ENCODE data around the gene L3MBTL4.
"Not testable (repeated sequence)": the region's sequence is repeated elsewhere in the genome, so short reads cannot be mapped to it uniquely, and the experiment has no call there.

Gene L3MBTL4

GRCh38 chr18:6259324-6259723 lies 155.4 kb downstream of the L3MBTL4 start:
- not testable (repeated sequence) for H3K9ac ChIP-seq (ENCODE audit: low read depth, low read length); H3K27me3 ChIP-seq (ENCODE audit: control insufficient read depth, insufficient read depth, low read length); H3K36me3 ChIP-seq (ENCODE audit: control insufficient read depth, insufficient read depth, low read length)

GRCh38 chr18:6257950-6258349 lies 156.8 kb downstream of the L3MBTL4 start:
- H3K4me3 ChIP-seq (ENCODE audit: low read depth, low read length): no peak overlapping the region
- no peaks in the 10 kb centered on the region for H3K36me3 ChIP-seq (ENCODE audit: control insufficient read depth, insufficient read depth, low read length)
- H3K4me1 ChIP-seq (ENCODE audit: control insufficient read depth, insufficient read depth, low read length): no peaks in the 10 kb centered on the region
- H3K9ac ChIP-seq (ENCODE audit: low read depth, low read length): no peak overlapping the region
- H3K27me3 ChIP-seq (ENCODE audit: control insufficient read depth, insufficient read depth, low read length): no peaks in the 10 kb centered on the region
- H3K9me3 ChIP-seq (ENCODE audit: control insufficient read depth, insufficient read depth, low read length): no peaks in the 10 kb centered on the region

More at GRCh38 chr18:6259324-6259723, 155.4 kb downstream of the L3MBTL4 start:
- H3K4me3 ChIP-seq (ENCODE audit: low read depth, low read length); H3K9me3 ChIP-seq (ENCODE audit: control insufficient read depth, insufficient read depth, low read length); H3K4me1 ChIP-seq (ENCODE audit: control insufficient read depth, insufficient read depth, low read length): not testable (repeated sequence)

GRCh38 chr18:6256521-6256920 lies 158.2 kb downstream of the L3MBTL4 start:
- no peaks in the 10 kb centered on the region for H3K9me3 ChIP-seq (ENCODE audit: control insufficient read depth, insufficient read depth, low read length)

GRCh38 chr18:6255886-6256285 lies 158.8 kb downstream of the L3MBTL4 start:
- Histone ChIP-seq H3K9ac (ENCODE audit: low read depth, low read length) (no peak overlapping the region), H3K4me1 (ENCODE audit: control insufficient read depth, insufficient read depth, low read length) (no peaks in the 10 kb centered on the region), H3K27me3 (ENCODE audit: control insufficient read depth, insufficient read depth, low read length) (no peaks in the 10 kb centered on the region), H3K36me3 (ENCODE audit: control insufficient read depth, insufficient read depth, low read length) (no peaks in the 10 kb centered on the region), H3K4me3 (ENCODE audit: low read depth, low read length) (no peak overlapping the region), H3K9me3 (ENCODE audit: control insufficient read depth, insufficient read depth, low read length) (no peaks in the 10 kb centered on the region)

More at GRCh38 chr18:6256521-6256920, 158.2 kb downstream of the L3MBTL4 start:
- no peaks in the 10 kb centered on the region for H3K36me3 ChIP-seq (ENCODE audit: control insufficient read depth, insufficient read depth, low read length)
- H3K4me3 ChIP-seq (ENCODE audit: low read depth, low read length): no peak overlapping the region
- no peak overlapping the region for H3K9ac ChIP-seq (ENCODE audit: low read depth, low read length)
- H3K27me3 ChIP-seq (ENCODE audit: control insufficient read depth, insufficient read depth, low read length): no peaks in the 10 kb centered on the region
- H3K4me1 ChIP-seq (ENCODE audit: control insufficient read depth, insufficient read depth, low read length): no peaks in the 10 kb centered on the region

- no peaks in the 10 kb centered on the region for H3K9me3 ChIP-seq (ENCODE audit: control insufficient read depth, insufficient read depth, low read length)
- H3K4me3 ChIP-seq (ENCODE audit: low read depth, low read length): no peak overlapping the region
- no peak overlapping the region for H3K9ac ChIP-seq (ENCODE audit: low read depth, low read length)
- H3K36me3 ChIP-seq (ENCODE audit: control insufficient read depth, insufficient read depth, low read length): no peaks in the 10 kb centered on the region
- H3K4me1 ChIP-seq (ENCODE audit: control insufficient read depth, insufficient read depth, low read length): no peaks in the 10 kb centered on the region
- no peaks in the 10 kb centered on the region for H3K27me3 ChIP-seq (ENCODE audit: control insufficient read depth, insufficient read depth, low read length)
Observed at GRCh38 chr18:6255116-6255705, 159.5 kb downstream of the L3MBTL4 start.

GRCh38 chr18:6254456-6254855 lies 160.3 kb downstream of the L3MBTL4 start:
- no peaks in the 10 kb centered on the region for H3K4me1 ChIP-seq (ENCODE audit: control insufficient read depth, insufficient read depth, low read length)

GRCh38 chr18:6251084-6251483 lies 163.6 kb downstream of the L3MBTL4 start:
- H3K27me3 ChIP-seq (ENCODE audit: control insufficient read depth, insufficient read depth, low read length): no peaks in the 10 kb centered on the region
- no peak overlapping the region for H3K9ac ChIP-seq (ENCODE audit: low read depth, low read length)
- H3K9me3 ChIP-seq (ENCODE audit: control insufficient read depth, insufficient read depth, low read length): no peaks in the 10 kb centered on the region
- no peaks in the 10 kb centered on the region for H3K4me1 ChIP-seq (ENCODE audit: control insufficient read depth, insufficient read depth, low read length)
- H3K4me3 ChIP-seq (ENCODE audit: low read depth, low read length): no peak overlapping the region
- H3K36me3 ChIP-seq (ENCODE audit: control insufficient read depth, insufficient read depth, low read length): no peaks in the 10 kb centered on the region

More at GRCh38 chr18:6254456-6254855, 160.3 kb downstream of the L3MBTL4 start:
- no peak overlapping the region for H3K9ac ChIP-seq (ENCODE audit: low read depth, low read length)
- no peaks in the 10 kb centered on the region for H3K27me3 ChIP-seq (ENCODE audit: control insufficient read depth, insufficient read depth, low read length)
- H3K36me3 ChIP-seq (ENCODE audit: control insufficient read depth, insufficient read depth, low read length): no peaks in the 10 kb centered on the region
- no peak overlapping the region for H3K4me3 ChIP-seq (ENCODE audit: low read depth, low read length)
- H3K9me3 ChIP-seq (ENCODE audit: control insufficient read depth, insufficient read depth, low read length): no peaks in the 10 kb centered on the region

GRCh38 chr18:6249788-6250187 lies 164.9 kb downstream of the L3MBTL4 start:
- H3K4me1 ChIP-seq (ENCODE audit: control insufficient read depth, insufficient read depth, low read length): no peaks in the 10 kb centered on the region
- no peaks in the 10 kb centered on the region for H3K27me3 ChIP-seq (ENCODE audit: control insufficient read depth, insufficient read depth, low read length)
- no peaks in the 10 kb centered on the region for H3K36me3 ChIP-seq (ENCODE audit: control insufficient read depth, insufficient read depth, low read length)
- no peak overlapping the region for H3K4me3 ChIP-seq (ENCODE audit: low read depth, low read length)
- no peaks in the 10 kb centered on the region for H3K9me3 ChIP-seq (ENCODE audit: control insufficient read depth, insufficient read depth, low read length)
- no peak overlapping the region for H3K9ac ChIP-seq (ENCODE audit: low read depth, low read length)

- Histone ChIP-seq H3K9ac (ENCODE audit: low read depth, low read length) (no peak overlapping the region), H3K27me3 (ENCODE audit: control insufficient read depth, insufficient read depth, low read length) (no peaks in the 10 kb centered on the region), H3K9me3 (ENCODE audit: control insufficient read depth, insufficient read depth, low read length) (no peaks in the 10 kb centered on the region), H3K4me1 (ENCODE audit: control insufficient read depth, insufficient read depth, low read length) (no peaks in the 10 kb centered on the region), H3K4me3 (ENCODE audit: low read depth, low read length) (no peak overlapping the region), H3K36me3 (ENCODE audit: control insufficient read depth, insufficient read depth, low read length) (no peaks in the 10 kb centered on the region)
Observed at GRCh38 chr18:6249170-6249569, 165.5 kb downstream of the L3MBTL4 start.

GRCh38 chr18:6248017-6248416 lies 166.7 kb downstream of the L3MBTL4 start:
- Histone ChIP-seq H3K9ac (ENCODE audit: low read depth, low read length) (no peak overlapping the region), H3K27me3 (ENCODE audit: control insufficient read depth, insufficient read depth, low read length) (no peaks in the 10 kb centered on the region), H3K36me3 (ENCODE audit: control insufficient read depth, insufficient read depth, low read length) (no peaks in the 10 kb centered on the region), H3K4me3 (ENCODE audit: low read depth, low read length) (no peak overlapping the region), H3K9me3 (ENCODE audit: control insufficient read depth, insufficient read depth, low read length) (no peaks in the 10 kb centered on the region), H3K4me1 (ENCODE audit: control insufficient read depth, insufficient read depth, low read length) (no peaks in the 10 kb centered on the region)

- H3K27me3 ChIP-seq (ENCODE audit: control insufficient read depth, insufficient read depth, low read length): no peaks in the 10 kb centered on the region
- no peaks in the 10 kb centered on the region for H3K4me1 ChIP-seq (ENCODE audit: control insufficient read depth, insufficient read depth, low read length)
- H3K9ac ChIP-seq (ENCODE audit: low read depth, low read length): no peak overlapping the region
- no peaks in the 10 kb centered on the region for H3K36me3 ChIP-seq (ENCODE audit: control insufficient read depth, insufficient read depth, low read length)
- no peaks in the 10 kb centered on the region for H3K9me3 ChIP-seq (ENCODE audit: control insufficient read depth, insufficient read depth, low read length)
- H3K4me3 ChIP-seq (ENCODE audit: low read depth, low read length): no peak overlapping the region
Observed at GRCh38 chr18:6242004-6242403, 172.7 kb downstream of the L3MBTL4 start.

- H3K4me3 ChIP-seq (ENCODE audit: low read depth, low read length): no peak overlapping the region
- H3K4me1 ChIP-seq (ENCODE audit: control insufficient read depth, insufficient read depth, low read length): no peaks in the 10 kb centered on the region
- no peaks in the 10 kb centered on the region for H3K27me3 ChIP-seq (ENCODE audit: control insufficient read depth, insufficient read depth, low read length)
- H3K36me3 ChIP-seq (ENCODE audit: control insufficient read depth, insufficient read depth, low read length): no peaks in the 10 kb centered on the region
- no peak overlapping the region for H3K9ac ChIP-seq (ENCODE audit: low read depth, low read length)
- H3K9me3 ChIP-seq (ENCODE audit: control insufficient read depth, insufficient read depth, low read length): no peaks in the 10 kb centered on the region
Observed at GRCh38 chr18:6239716-6240115, 175.0 kb downstream of the L3MBTL4 start.
